Gastroesophageal sphincter (tissue), 4 donors: ENCODE measurements around the gene CREB3. TPM values are rescaled to one million over a fixed set of nuclear protein-coding genes. Genes with fewer than 3 reads are reported as not detected.
A peak's percentile ranks its signal among the peaks of the same experiment; 100 is the strongest.

ENCODE experiments used
- ATAC-seq: fragments of 150-250 bp; one replicate; pipeline ENCODE4 v1.9.1; 2016; ENCODE audit warnings: mild to moderate bottlenecking, moderate library complexity
- H3K27ac ChIP-seq, 4 donors: fragments of 200-600 bp; sonication (generic) in 3 of 4; 1 replicate in 3 of 4; 2 replicates in 1 of 4; pipeline ENCODE4 v1.5.1; 2016 to 2019
- H3K27me3 ChIP-seq: fragments of 200-600 bp; sonication (generic); one replicate; pipeline ENCODE4 v1.5.1; 2019
- H3K36me3 ChIP-seq, 2 donors: fragments of 200-600 bp; sonication (generic); one replicate each; pipeline ENCODE4 v1.5.1; 2019; ENCODE audit warnings: control low read depth in 1 of 2
- H3K4me1 ChIP-seq, 3 donors: fragments of 200-600 bp; sonication (generic); 1 replicate in 2 of 3; 2 replicates in 1 of 3; pipeline ENCODE4 v1.5.1; 2016 to 2019; ENCODE audit warnings: control low read depth in 2 of 3
- H3K4me3 ChIP-seq, 2 donors: fragments of 200-600 bp; sonication (generic); one replicate each; pipeline ENCODE4 v1.5.1; 2019; ENCODE audit warnings: mild to moderate bottlenecking in 1 of 2, moderate library complexity in 1 of 2
- H3K9me3 ChIP-seq, 3 donors: fragments of 200-600 bp; sonication (generic); one replicate each; pipeline ENCODE4 v1.5.1; 2017 to 2019; ENCODE audit warnings: control low read depth in 2 of 3
- CTCF ChIP-seq, 4 experiments: fragments of 200-600 bp in 2 of 4; fragments of 450-650 bp in 2 of 4; sonication (generic) in 1 of 4; IDR thresholded peaks; one replicate each; pipeline ENCODE4 v1.5.1; 2017 to 2019; ENCODE audit warnings: antibody characterized with exemption in 4 of 4, mild to moderate bottlenecking in 2 of 4, moderate library complexity in 2 of 4
- EP300 ChIP-seq: sonication (generic); formaldehyde crosslinking; IDR thresholded peaks from one replicate; pipeline ENCODE4 v1.6.1; 2017; ENCODE audit warnings: antibody characterized with exemption, mild to moderate bottlenecking
- POLR2A ChIP-seq, 2 donors: fragments of 450-650 bp; IDR thresholded peaks; one replicate each; pipeline ENCODE4 v1.6.1; 2017; ENCODE audit warnings: antibody characterized with exemption in 2 of 2, mild to moderate bottlenecking in 2 of 2, moderate library complexity in 1 of 2
- POLR2AphosphoS5 ChIP-seq: sonication (generic); formaldehyde crosslinking; IDR thresholded peaks from one replicate; pipeline ENCODE4 v1.6.1; 2017; ENCODE audit warnings: antibody characterized with exemption
- WGBS, 2 donors: methylation state at CpG; one replicate each; pipeline ENCODE4 v1.1.5; 2018; ENCODE audit warnings: low coverage in 1 of 2; 5-methylcytosine and 5-hydroxymethylcytosine counted together
- total RNA-seq, 4 donors: library from RNA; depleted of rRNA; stranded (reverse); fragments of >200 nt; gene quantifications; one replicate each; pipeline ENCODE4 v1.1.0, GENCODE V29; 2016

The CREB3 gene
- total RNA-seq, 4 donors from 2014 or later: 75.0 to 104 (median 83.7) TPM

DNA sequence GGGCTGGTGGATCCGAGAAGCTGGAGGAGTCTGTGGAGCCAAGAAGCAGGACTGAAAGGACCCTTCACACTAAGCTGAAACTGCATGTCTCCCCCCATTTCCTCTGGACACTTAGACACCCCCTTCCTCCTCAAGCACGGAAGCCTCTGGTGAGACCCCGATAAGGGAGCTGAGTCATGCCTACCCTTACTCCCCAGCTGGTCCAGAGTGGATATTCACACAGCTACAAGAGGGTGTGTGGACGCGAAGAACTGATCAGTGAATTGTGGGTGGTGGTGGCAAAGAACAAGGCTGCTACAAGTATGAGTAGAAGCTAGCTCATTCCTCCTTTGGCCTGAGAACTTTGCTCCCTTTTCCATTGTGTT, 4.8 kb upstream of the CREB3 start:
- Histone ChIP-seq H3K27me3 (no peaks in the 10 kb centered on the region), H3K9me3 (no peaks in the 10 kb centered on the region), H3K36me3 (peaks cover 6 to 35% of the 10 kb centered on the region in 2 donors), H3K4me1 (peaks cover 3 to 77% (median 22%) of the 10 kb centered on the region in 3 donors), H3K27ac (peak overlapping the region; percentile 97 to 100 (median 98)), H3K4me3 (peak overlapping the region; percentile 79 to 85)
- 0 to 10% methylated on average over 1 to 5 of the region's 5 CpGs for WGBS, 2 donors
- TF ChIP-seq POLR2A (IDR thresholded peaks at IDR 0.05): peak; percentile 14 to 26
- TF ChIP-seq CTCF (IDR thresholded peaks at IDR 0.05): no peak
- no peak for ATAC-seq

GRCh38 chr9:35728041-35728971, 4.2 kb upstream of the CREB3 start:
- H3K36me3 ChIP-seq: peaks cover 6 to 28% of the 10 kb centered on the region in 2 donors
- H3K4me1 ChIP-seq: peaks cover 3 to 81% (median 26%) of the 10 kb centered on the region in 3 donors
- H3K4me3 ChIP-seq: peak overlapping the region; percentile 79 to 85
- ATAC-seq: peak; percentile 42
- no peaks in the 10 kb centered on the region for H3K9me3 ChIP-seq
- TF ChIP-seq EP300 (no peak), CTCF (IDR thresholded peaks at IDR 0.05) (no peak), POLR2AphosphoS5 (peak; percentile 98), POLR2A (IDR thresholded peaks at IDR 0.05) (peak; percentile 95)
- H3K27ac ChIP-seq: peak overlapping the region; percentile 97 to 100 (median 98)
- no peaks in the 10 kb centered on the region for H3K27me3 ChIP-seq
- 2 to 7% methylated on average over 6 to 9 of the region's 10 CpGs for WGBS, 2 donors

GRCh38 chr9:35729101-35729500, 3.4 kb upstream of the CREB3 start:
- ATAC-seq: no peak
- Histone ChIP-seq H3K9me3 (no peaks in the 10 kb centered on the region), H3K4me1 (peaks cover 3 to 83% (median 30%) of the 10 kb centered on the region in 3 donors), H3K27me3 (no peaks in the 10 kb centered on the region), H3K4me3 (peak overlapping the region; percentile 79 to 85), H3K27ac (peak overlapping the region; percentile 97 to 100 (median 98)), H3K36me3 (peaks cover 4 to 24% of the 10 kb centered on the region in 2 donors)
- WGBS, 2 donors: 14 to 20% methylated on average over 3 of the region's 3 CpGs
- TF ChIP-seq EP300 (no peak), CTCF (IDR thresholded peaks at IDR 0.05) (no peak), POLR2AphosphoS5 (no peak), POLR2A (IDR thresholded peaks at IDR 0.05) (no peak)

- 7 to 8% methylated on average over 6 of the region's 6 CpGs for WGBS, 2 donors
Observed at GRCh38 chr9:35729700-35730485, 2.6 kb upstream of the CREB3 start.

More at GRCh38 chr9:35729700-35730485, 2.6 kb upstream of the CREB3 start:
- Histone ChIP-seq H3K27me3 (no peaks in the 10 kb centered on the region), H3K4me3 (peak overlapping the region; percentile 79 to 85), H3K27ac (peak overlapping the region; percentile 97 to 100 (median 98)), H3K36me3 (peaks cover 0 to 24% of the 10 kb centered on the region in 2 donors), H3K4me1 (peaks cover 3 to 82% (median 30%) of the 10 kb centered on the region in 3 donors), H3K9me3 (no peaks in the 10 kb centered on the region)
- TF ChIP-seq EP300: no peak
- peak; percentile 47 to 77 (median 68) for TF ChIP-seq CTCF (IDR thresholded peaks at IDR 0.05)
- peak; percentile 51 to 64 for TF ChIP-seq POLR2A (IDR thresholded peaks at IDR 0.05)
- TF ChIP-seq POLR2AphosphoS5: peak; percentile 97
- ATAC-seq: no peak
